A549 (cell line): ENCODE measurements around the gene MPL. TPM values are rescaled to one million over a fixed set of nuclear protein-coding genes. Genes with fewer than 3 reads are reported as not detected.

Experiments used
- ATAC-seq, 2 experiments: fragments of 200-7000 bp in 1 of 2; fragments of >200 bp in 1 of 2; cut with Nextera tagmentation in 1 of 2; cut with Tn5 transposase in 1 of 2; 3 replicates each; pipeline versions ENCODE4 v1.8.0 to v1.9.1; 2018 to 2020; ENCODE audit warnings: mild to moderate bottlenecking in 1 of 2, moderate library complexity in 1 of 2
- CTCF ChIA-PET: fragments of 300-600 bp; sonication (Branson Sonifier 250); formaldehyde crosslinking; extraction: SDS; loops from one replicate; lab custom pipeline; 2021; ENCODE audit warnings: antibody characterized with exemption, inconsistent platforms; lab: Yijun Ruan, JAX
- POLR2A ChIA-PET: fragments of 350-600 bp; formaldehyde crosslinking; extraction: SDS; loops from one replicate; lab custom pipeline; 2021; ENCODE audit warnings: antibody characterized with exemption, inconsistent platforms; lab: Yijun Ruan, JAX
- DNase-seq, 2 experiments: peaks; one replicate each; pipeline versions ENCODE4 v3.0.0 to v3.0.0-alpha.2; 2011 to 2016; ENCODE audit warnings: low read depth in 1 of 2, low spot score in 1 of 2
- FAIRE-seq: peaks from 2 replicates; lab custom pipeline; 2011; peaks lifted over from hg19 to GRCh38; lab: Jason Lieb, UNC
- H3K27ac ChIP-seq, 2 experiments: fragments of >200 bp; sonication (Bioruptor Twin); formaldehyde crosslinking; 3 replicates each; pipeline ENCODE4 v1.5.1; 2016 to 2017
- H3K4me1 ChIP-seq: fragments of >200 bp; sonication (Bioruptor Twin); formaldehyde crosslinking; 3 replicates; pipeline ENCODE4 v1.6.1; 2016
- H3K4me2 ChIP-seq: fragments of >200 bp; sonication (Bioruptor Twin); formaldehyde crosslinking; 3 replicates; pipeline ENCODE4 v1.6.1; 2016
- H3K4me3 ChIP-seq: fragments of >200 bp; sonication (Bioruptor Twin); formaldehyde crosslinking; 3 replicates; pipeline ENCODE4 v1.5.1; 2016
- H3K9me3 ChIP-seq: fragments of >200 bp; sonication (Bioruptor Twin); formaldehyde crosslinking; 3 replicates; pipeline ENCODE4 v1.6.1; 2016
- BHLHE40 ChIP-seq: IDR thresholded peaks from 2 replicates; pipeline ENCODE4 v1.6.1; 2012; ENCODE audit warnings: low read depth, low read length, inconsistent platforms
- E2F6 ChIP-seq: IDR thresholded peaks from 2 replicates; pipeline ENCODE4 v1.6.1; 2012; ENCODE audit warnings: low read depth, borderline replicate concordance
- EP300 ChIP-seq, 2 experiments: fragments of >200 bp; sonication (Bioruptor Twin); formaldehyde crosslinking; IDR thresholded peaks; 2 replicates in 1 of 2; 3 replicates in 1 of 2; pipeline ENCODE4 v1.6.1; 2016 to 2017
- FOSB ChIP-seq: fragments of 250-450 bp; sonication (Bioruptor Pico); IDR thresholded peaks from 2 replicates; pipeline ENCODE4 v1.5.0; 2020; ENCODE audit warnings: mild to moderate bottlenecking, moderate library complexity
- HDAC2 ChIP-seq: fragments of 200-600 bp; sonication (generic); IDR thresholded peaks from 2 replicates; pipeline ENCODE4 v1.6.1; 2016
- HMGXB4 ChIP-seq: fragments of 250-450 bp; sonication (Bioruptor Pico); IDR thresholded peaks from 2 replicates; pipeline ENCODE4 v1.5.0; 2021; ENCODE audit warnings: mild to moderate bottlenecking, moderate library complexity, borderline replicate concordance
- JUN ChIP-seq, 2 experiments: fragments of >200 bp; sonication (Bioruptor Twin); formaldehyde crosslinking; IDR thresholded peaks; 2 replicates in 1 of 2; 3 replicates in 1 of 2; pipeline ENCODE4 v1.6.1; 2016 to 2017
- JUNB ChIP-seq: fragments of >200 bp; sonication (Bioruptor Twin); formaldehyde crosslinking; IDR thresholded peaks from 2 replicates; pipeline ENCODE4 v1.6.1; 2016
- KDM1A ChIP-seq: fragments of 200-600 bp; sonication (generic); IDR thresholded peaks from 2 replicates; pipeline ENCODE4 v1.6.1; 2016; ENCODE audit warnings: low read depth, mild to moderate bottlenecking
- MAX ChIP-seq: IDR thresholded peaks from 2 replicates; pipeline ENCODE4 v1.6.1; 2012
- NFE2L2 ChIP-seq: fragments of 150-350 bp; conservative IDR thresholded peaks from 2 replicates; pipeline ENCODE4 v1.6.1; 2014; ENCODE audit warnings: low read length
- NR3C1 ChIP-seq: fragments of >200 bp; sonication (Bioruptor Twin); formaldehyde crosslinking; IDR thresholded peaks from 3 replicates; pipeline ENCODE4 v1.6.1; 2017
- PBX3 ChIP-seq: IDR thresholded peaks from 2 replicates; pipeline ENCODE4 v1.6.1; 2012
- POLR2A ChIP-seq: IDR thresholded peaks from 2 replicates; pipeline ENCODE4 v1.6.1; 2012; ENCODE audit warnings: mild to moderate bottlenecking, low read length
- RAD21 ChIP-seq, 2 experiments: fragments of >200 bp in 1 of 2; sonication (Bioruptor Twin) in 1 of 2; formaldehyde crosslinking in 1 of 2; IDR thresholded peaks in 1 of 2; conservative IDR thresholded peaks in 1 of 2; 2 replicates in 1 of 2; 3 replicates in 1 of 2; pipeline ENCODE4 v1.6.1; 2012 to 2018; ENCODE audit warnings: inconsistent platforms in 1 of 2
- RARB ChIP-seq: fragments of 250-450 bp; sonication (Bioruptor Pico); IDR thresholded peaks from 2 replicates; pipeline ENCODE4 v1.8.0; 2021; ENCODE audit warnings: mild to moderate bottlenecking, moderate library complexity
- TFCP2L1 ChIP-seq: fragments of 250-450 bp; sonication (Bioruptor Pico); IDR thresholded peaks from 2 replicates; pipeline ENCODE4 v1.5.0; 2021; ENCODE audit warnings: mild to moderate bottlenecking
- TP53 ChIP-seq: fragments of 250-450 bp; sonication (Bioruptor Pico); IDR thresholded peaks from 2 replicates; pipeline ENCODE4 v1.5.0; 2021; ENCODE audit warnings: mild to moderate bottlenecking, moderate library complexity
- ZC3H11A ChIP-seq: fragments of 450-650 bp; IDR thresholded peaks from 2 replicates; pipeline ENCODE4 v1.6.1; 2014; ENCODE audit warnings: antibody characterized with exemption, mild to moderate bottlenecking
- ZNF302 ChIP-seq: fragments of 250-450 bp; sonication (Bioruptor Pico); IDR thresholded peaks from 2 replicates; pipeline ENCODE4 v1.9.0; 2021; ENCODE audit warnings: inconsistent platforms, mild to moderate bottlenecking, moderate library complexity
- WGBS: methylation state at CpG from one replicate; pipeline ENCODE4 v1.1.6; 2017; ENCODE audit errors: missing lambda C conversion rate; 5-methylcytosine and 5-hydroxymethylcytosine counted together
- polyA plus RNA-seq, 4 experiments: library from polyadenylated mRNA; depleted of rRNA in 3 of 4; stranded (reverse); fragments of >200 nt; fragmentation: RNase III in 1 of 4; extraction: RNeasy Plus Mini Kit Qiagen cat#74134 plus additional on column Dnase treatment in 1 of 4; gene quantifications; 2 replicates in 3 of 4; 3 replicates in 1 of 4; pipeline ENCODE4 v1.2.3, GENCODE V29; 2011 to 2017
- TF ChIP-seq, protein P1 (sequence below): fragments of >200 bp; sonication (Bioruptor Twin); formaldehyde crosslinking; IDR thresholded peaks from 3 replicates; pipeline ENCODE4 v1.5.1; 2016
- TF ChIP-seq, protein P2 (sequence below): fragments of >200 bp; sonication (Bioruptor Twin); formaldehyde crosslinking; IDR thresholded peaks from 3 replicates; pipeline ENCODE4 v1.6.1; 2016
- TF ChIP-seq, protein P3 (sequence below): fragments of 150-350 bp; IDR thresholded peaks from 2 replicates; pipeline ENCODE4 v1.6.1; 2014; ENCODE audit warnings: low read depth, mild to moderate bottlenecking, low read length
- TF ChIP-seq, protein P4 (sequence below): fragments of 250-450 bp; sonication (Bioruptor Pico); IDR thresholded peaks from 2 replicates; pipeline ENCODE4 v1.5.0; 2020; ENCODE audit warnings: low read depth, mild to moderate bottlenecking, moderate library complexity

MPL gene
- polyA plus RNA-seq, 2 of the 4 experiments (the other 2 are of a cell fraction), result not detected

GRCh38 chr1:43293896-43294760, 43.5 kb upstream of the MPL start:
- no peak for FAIRE-seq
- H3K4me1 ChIP-seq, result peaks cover 8% of the 10 kb centered on the region; the same call in 1 of the 3 replicates
- TF ChIP-seq HDAC2, result no peak
- no peak for TF ChIP-seq JUNB
- no peak for TF ChIP-seq ZC3H11A
- TF ChIP-seq RARB (CRISPR knock-in tag), result no peak
- no peak for TF ChIP-seq BHLHE40
- TF ChIP-seq, protein P1, sequence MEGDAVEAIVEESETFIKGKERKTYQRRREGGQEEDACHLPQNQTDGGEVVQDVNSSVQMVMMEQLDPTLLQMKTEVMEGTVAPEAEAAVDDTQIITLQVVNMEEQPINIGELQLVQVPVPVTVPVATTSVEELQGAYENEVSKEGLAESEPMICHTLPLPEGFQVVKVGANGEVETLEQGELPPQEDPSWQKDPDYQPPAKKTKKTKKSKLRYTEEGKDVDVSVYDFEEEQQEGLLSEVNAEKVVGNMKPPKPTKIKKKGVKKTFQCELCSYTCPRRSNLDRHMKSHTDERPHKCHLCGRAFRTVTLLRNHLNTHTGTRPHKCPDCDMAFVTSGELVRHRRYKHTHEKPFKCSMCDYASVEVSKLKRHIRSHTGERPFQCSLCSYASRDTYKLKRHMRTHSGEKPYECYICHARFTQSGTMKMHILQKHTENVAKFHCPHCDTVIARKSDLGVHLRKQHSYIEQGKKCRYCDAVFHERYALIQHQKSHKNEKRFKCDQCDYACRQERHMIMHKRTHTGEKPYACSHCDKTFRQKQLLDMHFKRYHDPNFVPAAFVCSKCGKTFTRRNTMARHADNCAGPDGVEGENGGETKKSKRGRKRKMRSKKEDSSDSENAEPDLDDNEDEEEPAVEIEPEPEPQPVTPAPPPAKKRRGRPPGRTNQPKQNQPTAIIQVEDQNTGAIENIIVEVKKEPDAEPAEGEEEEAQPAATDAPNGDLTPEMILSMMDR, result no peak
- TF ChIP-seq E2F6, result no peak
- TF ChIP-seq, all 56 proteins: peak for 0
- Histone ChIP-seq H3K9me3 (no peaks in the 10 kb centered on the region), H3K27ac (no peak overlapping the region), H3K4me2 (no peak overlapping the region), H3K4me3 (no peak overlapping the region)
- WGBS, result 59% methylated on average over 7 of the region's 7 CpGs
- DNase-seq (no peak), ATAC-seq (no peak)
- ChIA-PET POLR2A (interaction anchor here (0.5 kb wide), 1 partner anchor 73 kb away, joined by 3 read pairs; no protein-coding TSS in a partner anchor), CTCF (interaction anchor here (1.0 to 1.6 kb wide), 2 partner anchors 9 to 11 kb away, joined by 4 to 7 read pairs; no protein-coding TSS in a partner anchor)

DNA sequence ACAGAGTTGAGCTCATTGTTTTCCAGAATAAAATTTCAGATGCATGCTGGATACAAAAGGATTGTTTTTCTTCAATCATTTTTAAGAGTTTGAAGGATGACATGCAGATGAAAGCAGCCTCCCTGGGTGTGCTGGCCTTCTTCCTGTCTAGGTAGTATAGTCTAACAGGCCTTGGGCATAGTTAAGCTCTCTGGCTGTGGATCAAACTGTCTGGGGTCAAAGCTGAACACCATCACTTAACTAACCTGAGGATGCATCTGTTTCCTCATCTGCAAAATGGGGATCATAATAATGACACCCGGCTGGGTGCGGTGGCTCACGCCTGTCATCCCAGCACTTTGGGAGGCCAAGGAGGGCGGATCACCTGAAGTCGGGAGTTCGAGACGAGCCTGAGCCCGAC, 42.9 kb upstream of the MPL start:
- FAIRE-seq, result no peak
- ATAC-seq, result no peak

More for the DNA sequence above, 42.9 kb upstream of the MPL start:
- POLR2A ChIA-PET, result interaction anchor here (0.5 kb wide), 1 partner anchor 73 kb away, joined by 3 read pairs; no protein-coding TSS in a partner anchor
- H3K27ac ChIP-seq, result no peak overlapping the region
- TF ChIP-seq TP53 (no peak), RAD21 (conservative IDR thresholded peaks at IDR 0.05 in 1 of 2, IDR thresholded peaks at IDR 0.05 in 1 of 2) (no peak), ZNF302 (CRISPR knock-in tag) (no peak), EP300 (IDR thresholded peaks at IDR 0.05) (no peak), HMGXB4 (no peak), NR3C1 (no peak), MAX (no peak), POLR2A (no peak), NFE2L2 (no peak), JUN (IDR thresholded peaks at IDR 0.05) (no peak), TFCP2L1 (no peak), KDM1A (no peak), PBX3 (no peak), FOSB (CRISPR knock-in tag) (no peak)
- TF ChIP-seq, protein P2, sequence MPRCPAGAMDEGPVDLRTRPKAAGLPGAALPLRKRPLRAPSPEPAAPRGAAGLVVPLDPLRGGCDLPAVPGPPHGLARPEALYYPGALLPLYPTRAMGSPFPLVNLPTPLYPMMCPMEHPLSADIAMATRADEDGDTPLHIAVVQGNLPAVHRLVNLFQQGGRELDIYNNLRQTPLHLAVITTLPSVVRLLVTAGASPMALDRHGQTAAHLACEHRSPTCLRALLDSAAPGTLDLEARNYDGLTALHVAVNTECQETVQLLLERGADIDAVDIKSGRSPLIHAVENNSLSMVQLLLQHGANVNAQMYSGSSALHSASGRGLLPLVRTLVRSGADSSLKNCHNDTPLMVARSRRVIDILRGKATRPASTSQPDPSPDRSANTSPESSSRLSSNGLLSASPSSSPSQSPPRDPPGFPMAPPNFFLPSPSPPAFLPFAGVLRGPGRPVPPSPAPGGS, result no peak
- TF ChIP-seq, protein P3, sequence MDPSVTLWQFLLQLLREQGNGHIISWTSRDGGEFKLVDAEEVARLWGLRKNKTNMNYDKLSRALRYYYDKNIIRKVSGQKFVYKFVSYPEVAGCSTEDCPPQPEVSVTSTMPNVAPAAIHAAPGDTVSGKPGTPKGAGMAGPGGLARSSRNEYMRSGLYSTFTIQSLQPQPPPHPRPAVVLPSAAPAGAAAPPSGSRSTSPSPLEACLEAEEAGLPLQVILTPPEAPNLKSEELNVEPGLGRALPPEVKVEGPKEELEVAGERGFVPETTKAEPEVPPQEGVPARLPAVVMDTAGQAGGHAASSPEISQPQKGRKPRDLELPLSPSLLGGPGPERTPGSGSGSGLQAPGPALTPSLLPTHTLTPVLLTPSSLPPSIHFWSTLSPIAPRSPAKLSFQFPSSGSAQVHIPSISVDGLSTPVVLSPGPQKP, result no peak
- TF ChIP-seq, protein P4, sequence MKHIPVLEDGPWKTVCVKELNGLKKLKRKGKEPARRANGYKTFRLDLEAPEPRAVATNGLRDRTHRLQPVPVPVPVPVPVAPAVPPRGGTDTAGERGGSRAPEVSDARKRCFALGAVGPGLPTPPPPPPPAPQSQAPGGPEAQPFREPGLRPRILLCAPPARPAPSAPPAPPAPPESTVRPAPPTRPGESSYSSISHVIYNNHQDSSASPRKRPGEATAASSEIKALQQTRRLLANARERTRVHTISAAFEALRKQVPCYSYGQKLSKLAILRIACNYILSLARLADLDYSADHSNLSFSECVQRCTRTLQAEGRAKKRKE (CRISPR knock-in tag), result no peak
- TF ChIP-seq, all 56 proteins: peak for 0
- Histone ChIP-seq H3K9me3 (no peaks in the 10 kb centered on the region), H3K4me1 (peaks cover 8% of the 10 kb centered on the region; the same call in 1 of the 3 replicates), H3K4me2 (no peak overlapping the region), H3K4me3 (no peak overlapping the region)
- no peak for DNase-seq
- WGBS, result 93% methylated on average over 6 of the region's 8 CpGs
- CTCF ChIA-PET, result no interaction called here
